Measurements from ENCODE around the gene LSR.

Gene LSR

DNA sequence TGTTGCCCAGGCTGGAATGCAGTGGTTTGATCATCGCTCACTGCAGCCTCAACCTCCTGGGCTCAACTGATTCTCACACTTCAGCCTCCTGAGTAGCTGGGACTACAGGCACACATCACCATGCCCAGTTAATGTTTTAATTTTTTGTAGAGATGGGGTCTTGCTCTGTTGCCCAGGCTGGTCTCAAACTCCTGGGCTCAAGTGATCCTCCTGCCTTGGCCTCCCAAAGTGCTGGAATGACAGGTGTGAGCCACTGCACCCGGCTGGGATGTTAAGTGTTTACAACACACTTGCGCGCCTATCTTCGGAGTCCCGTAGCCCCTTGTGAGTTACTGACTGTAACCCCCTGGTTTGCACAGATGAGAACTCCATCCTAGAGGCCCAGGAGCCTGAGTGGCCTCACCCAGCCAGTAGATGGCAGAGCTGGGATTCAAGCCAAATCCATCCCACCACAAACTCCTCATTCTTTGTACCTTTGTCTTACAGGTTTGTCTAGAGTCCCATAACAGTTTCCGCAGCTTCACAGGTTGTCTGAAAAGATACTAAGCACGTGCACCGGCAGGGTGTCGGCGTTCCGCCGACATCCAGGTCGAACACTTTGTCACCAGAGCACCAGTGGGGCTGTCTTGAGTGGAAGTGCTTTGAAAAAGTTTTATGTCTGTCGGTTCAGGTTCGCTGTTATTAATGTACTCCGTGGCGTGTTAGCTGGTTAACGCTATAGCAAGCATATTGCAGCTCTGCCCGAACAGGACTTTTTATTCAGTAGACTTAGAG, 57.9 kb downstream of the LSR start:
- DNase-seq, result no peak

DNA sequence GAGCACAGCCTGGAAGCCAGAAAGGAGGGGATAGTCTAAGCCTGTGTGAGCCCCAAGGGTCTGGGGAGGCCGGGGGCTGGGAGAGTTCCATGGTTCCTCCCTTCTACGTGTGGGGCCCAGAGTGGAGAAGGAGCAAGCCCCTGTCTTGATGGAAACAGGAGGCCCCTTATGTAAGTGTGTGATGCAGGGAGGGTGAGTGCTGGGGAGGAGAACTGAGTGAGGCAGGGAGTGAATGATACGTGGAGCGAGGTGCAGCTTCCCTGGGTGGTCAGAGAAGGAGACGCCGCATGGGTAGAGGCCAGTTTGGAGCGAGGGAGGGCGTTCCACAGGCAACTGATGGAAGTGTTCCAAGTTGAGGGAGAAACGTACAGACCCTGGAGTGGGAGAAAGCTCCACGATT, 59.1 kb downstream of the LSR start:
- DNase-seq, result no peak

DNA sequence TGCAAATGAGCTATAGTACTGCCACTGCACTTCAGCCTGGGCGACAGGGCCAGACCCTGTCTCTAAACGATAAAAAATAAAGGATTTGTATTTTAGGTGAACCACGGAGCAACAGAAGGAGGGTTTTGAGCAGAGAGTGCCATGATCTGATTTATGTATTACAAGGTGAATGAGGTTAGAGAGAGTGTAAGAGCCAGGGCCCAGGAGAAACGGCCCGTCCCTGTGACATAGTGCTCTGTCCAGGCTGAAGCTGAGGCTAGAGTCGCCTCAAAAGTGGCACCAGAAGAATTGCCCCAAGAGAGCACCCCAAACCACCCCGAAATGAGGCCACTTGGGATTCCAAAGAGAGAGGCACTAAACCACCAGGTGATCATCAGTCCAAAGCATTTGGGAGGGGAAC, 60.1 kb downstream of the LSR start:
- no peak for DNase-seq

DNA sequence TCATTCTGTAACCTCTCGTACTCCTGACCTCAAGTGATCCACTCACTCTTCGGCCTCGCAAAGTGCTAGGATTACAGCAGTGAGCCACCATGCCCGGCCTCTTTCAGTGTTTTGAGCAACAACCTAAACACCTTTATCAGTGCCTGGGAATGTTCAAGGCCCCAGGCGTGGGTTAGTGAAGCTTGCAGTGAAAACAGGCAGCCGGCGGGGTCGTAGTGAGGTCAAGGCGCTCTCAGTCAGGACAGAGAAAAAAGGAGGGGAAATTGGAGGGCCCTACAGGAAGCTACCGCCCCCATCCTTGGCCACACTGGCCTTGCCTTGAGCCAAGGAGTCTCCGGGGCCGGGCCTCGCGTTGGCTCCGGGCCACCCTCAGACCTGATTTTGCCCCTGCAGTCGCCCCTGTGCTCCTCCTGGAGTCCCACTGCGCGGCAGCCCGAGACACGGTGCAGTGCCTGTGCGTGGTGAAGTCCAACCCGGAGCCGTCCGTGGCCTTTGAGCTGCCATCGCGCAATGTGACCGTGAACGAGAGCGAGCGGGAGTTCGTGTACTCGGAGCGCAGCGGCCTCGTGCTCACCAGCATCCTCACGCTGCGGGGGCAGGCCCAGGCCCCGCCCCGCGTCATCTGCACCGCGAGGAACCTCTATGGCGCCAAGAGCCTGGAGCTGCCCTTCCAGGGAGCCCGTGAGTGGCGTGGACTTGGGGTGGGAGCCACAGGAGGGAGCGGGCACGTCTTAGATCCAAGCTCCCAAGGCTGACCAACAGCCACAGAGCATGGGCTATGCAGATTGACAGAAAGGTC, 60.9 kb downstream of the LSR start:
- DNase-seq, result no peak

DNA sequence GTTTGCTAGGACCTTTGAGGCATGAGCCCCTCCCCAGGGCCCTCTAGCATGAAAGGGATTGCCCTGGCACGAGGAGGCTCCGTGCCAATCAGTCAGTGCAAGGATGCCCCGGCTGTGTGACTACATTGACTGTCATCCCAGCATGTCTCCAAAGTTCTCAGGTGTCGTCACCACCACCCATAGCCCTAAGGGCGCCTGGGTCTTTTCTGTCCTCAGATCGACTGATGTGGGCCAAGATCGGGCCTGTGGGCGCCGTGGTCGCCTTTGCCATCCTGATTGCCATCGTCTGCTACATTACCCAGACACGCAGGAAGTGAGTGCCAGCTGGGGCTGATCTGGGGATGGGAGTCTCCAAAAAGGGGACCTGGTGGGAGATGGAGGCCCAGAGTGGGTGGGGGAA, 61.5 kb downstream of the LSR start:
- DNase-seq, result no peak

DNA sequence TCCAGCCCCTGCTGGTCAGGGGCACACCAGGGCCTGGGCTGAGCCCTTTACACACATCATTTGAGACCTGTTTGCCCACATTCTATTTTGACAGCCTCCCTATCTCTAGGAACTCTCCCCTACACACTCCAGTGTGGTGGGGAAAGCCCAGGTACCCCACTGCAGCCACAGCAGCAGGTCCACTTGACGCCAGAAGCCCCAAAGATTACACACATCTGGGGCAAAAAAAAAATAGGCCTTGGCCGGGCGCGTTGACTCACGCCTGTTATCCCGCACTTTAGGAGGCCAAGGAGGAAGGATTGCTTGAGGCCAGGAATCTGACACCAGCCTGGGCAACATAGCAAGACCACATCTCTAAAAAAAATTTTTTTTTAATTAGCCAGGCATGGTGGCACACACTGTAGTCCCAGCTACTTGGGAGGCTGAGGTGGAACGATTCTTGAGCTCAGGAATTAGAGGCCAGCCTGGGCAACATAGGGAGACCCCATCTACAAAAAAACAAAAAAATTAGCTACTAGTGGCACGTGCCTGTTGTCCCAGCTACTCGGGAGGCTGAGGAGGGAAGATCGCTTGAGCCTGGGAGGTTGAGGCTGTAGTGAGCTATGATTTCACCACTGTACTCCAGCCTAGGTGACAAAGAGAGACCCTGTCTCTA, 62.1 kb downstream of the LSR start:
- no peak for DNase-seq

DNA sequence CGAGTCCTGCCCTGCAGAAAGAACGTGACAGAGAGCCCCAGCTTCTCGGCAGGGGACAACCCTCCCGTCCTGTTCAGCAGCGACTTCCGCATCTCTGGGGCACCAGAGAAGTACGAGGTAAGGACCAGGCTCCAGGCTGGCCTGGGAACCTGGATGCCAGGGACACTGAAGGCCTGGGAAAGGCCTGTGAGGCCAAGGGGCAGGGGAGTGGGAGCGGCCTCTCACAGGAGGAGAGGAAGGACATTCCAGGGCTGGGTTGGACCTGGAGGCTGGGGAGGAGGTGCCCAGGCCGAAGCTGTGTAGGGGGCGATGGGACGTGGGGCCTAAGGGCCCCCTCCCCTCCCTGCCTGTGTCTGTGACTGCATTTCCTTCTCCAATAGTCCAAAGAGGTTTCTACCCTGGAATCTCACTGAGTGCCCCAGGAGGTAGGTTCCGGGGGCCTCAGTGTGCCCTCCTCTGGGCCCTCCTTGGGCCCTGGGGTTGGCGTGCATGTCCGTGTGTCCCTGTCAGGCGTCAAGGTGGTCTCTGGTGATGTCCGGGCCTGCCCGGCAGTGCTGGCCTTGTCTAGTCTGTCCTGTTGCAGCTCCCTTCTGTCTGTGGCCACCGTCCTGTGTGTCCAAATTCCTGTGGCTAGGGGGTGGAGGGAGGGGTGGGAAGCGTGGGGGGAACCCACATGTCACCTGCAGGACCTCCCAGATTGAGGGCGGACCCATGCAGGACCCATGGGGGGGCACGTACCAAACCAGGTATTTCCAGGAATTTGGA, 63.3 kb downstream of the LSR start:
- DNase-seq, result no peak

DNA sequence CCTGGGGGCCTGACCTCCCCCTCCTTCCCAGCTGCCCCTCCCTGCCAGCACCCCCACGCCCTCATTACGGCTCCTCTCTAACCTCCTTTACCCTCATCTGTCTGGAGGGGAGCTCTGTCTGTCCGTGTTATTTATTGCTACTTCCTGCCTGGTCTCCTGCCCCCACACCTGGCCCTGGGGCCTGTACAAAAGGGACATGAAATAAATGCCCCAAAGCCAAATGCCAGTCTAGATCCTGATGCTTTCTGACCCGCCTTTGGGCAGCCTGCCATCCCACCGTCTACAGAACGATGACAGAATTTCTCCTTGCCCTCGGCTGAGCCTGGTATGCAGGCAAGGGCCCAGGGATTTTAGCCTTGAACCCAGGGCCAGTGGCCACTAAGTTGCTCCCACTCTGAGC, 64.8 kb downstream of the LSR start:
- no peak for DNase-seq

DNA sequence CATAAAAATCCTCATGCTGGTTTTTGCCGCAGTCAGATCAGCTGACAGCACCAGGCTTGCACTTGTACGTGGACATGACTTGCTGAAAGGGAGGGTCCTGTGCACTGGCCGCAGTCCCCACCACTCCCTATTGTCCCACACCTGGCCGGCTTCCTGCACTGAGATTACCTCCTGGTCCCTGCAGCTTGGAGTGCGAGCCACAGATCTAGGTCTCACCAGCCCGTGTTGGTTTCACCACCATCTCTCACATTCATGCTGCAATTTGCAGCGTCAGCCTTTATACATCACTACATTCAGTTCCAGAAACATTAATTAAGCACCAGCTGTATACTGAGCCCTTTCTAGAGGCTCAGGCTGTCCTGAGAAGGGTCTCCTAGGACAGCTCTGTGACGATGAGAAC, 65.2 kb downstream of the LSR start:
- DNase-seq, result no peak

DNA sequence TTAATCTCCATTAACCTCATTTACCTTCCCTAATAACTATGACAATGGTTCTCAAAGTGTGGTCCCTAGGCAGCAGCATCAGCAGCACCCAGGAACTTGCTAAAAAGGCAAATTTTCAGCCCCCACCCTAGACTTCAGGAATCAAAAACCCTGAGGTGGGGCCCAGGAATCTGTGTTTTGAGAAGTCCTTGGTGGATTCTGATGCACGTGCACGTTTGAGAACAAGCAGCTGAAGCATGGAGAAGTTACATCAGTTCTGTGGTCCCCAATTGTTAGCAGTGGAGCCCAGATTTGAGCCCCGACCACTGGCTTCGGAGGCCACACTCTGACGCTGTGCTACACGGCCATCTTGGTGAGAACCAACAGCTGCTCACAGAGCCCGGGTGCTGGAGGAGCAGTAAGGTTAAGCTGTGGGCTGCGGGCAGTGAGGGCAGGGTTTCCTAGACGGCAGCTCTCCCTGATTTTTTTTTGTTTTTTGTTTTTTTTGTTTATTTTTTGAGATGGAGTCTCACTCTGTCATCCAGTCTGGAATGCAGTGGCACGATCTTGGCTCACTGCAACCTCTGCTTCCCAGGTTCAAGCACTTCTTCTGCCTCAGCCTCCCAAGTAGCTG, 66.2 kb downstream of the LSR start:
- DNase-seq, result no peak

DNA sequence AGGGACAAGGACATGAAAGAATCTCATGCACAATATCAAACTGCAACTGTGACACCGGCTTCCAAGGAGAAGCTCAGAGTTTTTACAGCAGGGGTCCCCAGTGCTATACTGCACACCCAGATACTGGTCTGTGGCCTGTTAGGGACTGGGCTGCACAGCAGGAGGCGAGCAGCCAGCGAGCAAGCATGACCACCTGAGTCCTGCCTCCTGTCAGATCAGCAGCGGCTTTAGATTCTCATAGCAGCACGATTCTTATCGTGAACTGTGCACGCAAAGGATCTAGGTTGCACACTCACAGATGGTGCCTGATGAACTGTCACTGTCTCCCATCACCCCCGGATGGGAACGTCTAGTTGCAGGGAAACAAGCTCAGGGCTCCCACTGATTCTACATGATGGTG, 67.1 kb downstream of the LSR start:
- no peak for DNase-seq

DNA sequence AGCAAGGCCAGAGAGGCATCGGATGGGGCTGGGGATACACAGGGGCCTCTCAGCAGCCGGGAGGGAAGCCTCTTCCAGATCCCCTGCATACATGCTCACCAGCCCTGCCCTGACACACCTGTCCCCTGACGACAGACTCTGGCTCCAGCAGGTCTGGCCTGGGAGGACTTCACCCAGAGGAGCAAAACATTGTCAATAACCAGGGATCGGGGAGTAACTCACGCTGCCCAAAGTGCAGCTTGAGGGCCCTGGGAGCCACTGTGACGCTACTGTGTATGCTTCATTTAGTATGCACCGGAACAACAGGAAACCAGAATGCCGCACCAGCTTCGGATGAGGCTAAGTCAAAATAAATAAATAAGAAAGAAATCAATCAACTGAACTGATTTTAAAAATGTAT, 67.8 kb downstream of the LSR start:
- DNase-seq, result no peak

Measured in SIG-M5 (cell line).